ENCODE data around the gene ST6GALNAC2. TPM values are rescaled to one million over a fixed set of nuclear protein-coding genes. Genes with fewer than 3 reads are reported as not detected.
A peak's percentile ranks its signal among the peaks of the same experiment; 100 is the strongest.

ST6GALNAC2 gene
- total and polyA plus RNA-seq, 2 experiments from 2014 or later = 0.65 to 0.96 TPM

DNA sequence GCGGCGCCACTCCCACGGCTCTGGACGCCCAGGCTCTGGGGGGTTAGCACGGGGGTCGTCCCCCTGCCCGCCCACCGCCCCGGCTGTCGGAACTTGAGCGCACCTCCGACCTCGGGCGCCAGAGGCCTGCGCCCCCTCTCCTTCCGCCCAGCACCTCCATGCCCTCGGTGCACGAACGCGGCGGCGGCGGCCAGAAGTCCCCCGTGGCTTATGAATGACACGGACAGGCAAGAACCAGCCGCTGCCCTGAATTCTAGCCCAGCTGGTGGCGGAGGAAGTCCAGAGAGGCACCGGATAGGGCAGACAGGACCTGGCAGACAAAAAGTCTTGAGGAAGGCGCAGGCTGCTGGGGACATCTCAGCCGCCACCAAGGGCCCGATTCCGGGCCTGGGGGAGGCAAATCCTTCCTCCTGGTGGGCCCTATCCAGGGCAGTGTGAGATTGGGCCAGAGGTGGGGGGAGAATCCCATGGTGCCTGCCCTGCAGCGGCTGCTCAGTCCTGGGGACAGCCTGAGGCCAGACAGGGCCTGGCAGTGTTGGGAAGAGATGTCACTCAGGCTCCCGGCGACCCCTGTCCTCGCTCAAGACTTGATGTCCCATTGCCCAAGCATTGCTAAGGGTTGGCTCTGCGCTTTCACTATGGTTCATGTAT, 47.3 kb downstream of the ST6GALNAC2 start:
- Histone ChIP-seq H3K9me3 (ENCODE audit: low read depth) (no peaks in the 10 kb centered on the region), H3K79me2 (ENCODE audit: insufficient read depth) (no peaks in the 10 kb centered on the region), H3K9ac (peak overlapping the region; percentile 56; the same call in 1 of the 2 replicates), H3K4me2 (ENCODE audit: unreplicated experiment) (no peak overlapping the region), H3K27me3 (replicated peaks; ENCODE audit: insufficient read depth) (no peaks in the 10 kb centered on the region), H3K27ac (no peak overlapping the region), H3K36me3 (ENCODE audit: low read depth) (no peaks in the 10 kb centered on the region), H3K9me2 (ENCODE audit: insufficient read depth) (no peaks in the 10 kb centered on the region), H3F3A (ENCODE audit: insufficient read depth) (no peaks in the 10 kb centered on the region), H2AFZ (0 out of 2 replicates have a peak overlapping the region, but pooled peaks have one; percentile 35), H3K4me3 (peak overlapping the region; percentile 65; the same call in 1 of the 2 replicates), H3K4me1 (ENCODE audit: insufficient read depth) (0 out of 2 replicates have a peak, but pooled peaks cover 3% of the 10 kb centered on the region), H4K20me1 (ENCODE audit: insufficient read depth) (no peaks in the 10 kb centered on the region)
- WGBS, 2 experiments (ENCODE audit: low coverage in 1 of 2, low lambda C conversion rate in 2 of 2, missing lambda C conversion rate in 2 of 2) = 59 to 63% methylated on average over 23 to 24 of the region's 37 CpGs
- DNase-seq = no peak
- TF ChIP-seq EZH2 (IDR thresholded peaks at IDR 0.05; ENCODE audit: insufficient read depth, poor library complexity, severe bottlenecking) = no peak
- TF ChIP-seq EZH2phosphoT487 (IDR thresholded peaks at IDR 0.05; ENCODE audit: insufficient read depth, low read depth) = no peak
- in situ Hi-C loops (cut with MboI) = no loop called here

DNA sequence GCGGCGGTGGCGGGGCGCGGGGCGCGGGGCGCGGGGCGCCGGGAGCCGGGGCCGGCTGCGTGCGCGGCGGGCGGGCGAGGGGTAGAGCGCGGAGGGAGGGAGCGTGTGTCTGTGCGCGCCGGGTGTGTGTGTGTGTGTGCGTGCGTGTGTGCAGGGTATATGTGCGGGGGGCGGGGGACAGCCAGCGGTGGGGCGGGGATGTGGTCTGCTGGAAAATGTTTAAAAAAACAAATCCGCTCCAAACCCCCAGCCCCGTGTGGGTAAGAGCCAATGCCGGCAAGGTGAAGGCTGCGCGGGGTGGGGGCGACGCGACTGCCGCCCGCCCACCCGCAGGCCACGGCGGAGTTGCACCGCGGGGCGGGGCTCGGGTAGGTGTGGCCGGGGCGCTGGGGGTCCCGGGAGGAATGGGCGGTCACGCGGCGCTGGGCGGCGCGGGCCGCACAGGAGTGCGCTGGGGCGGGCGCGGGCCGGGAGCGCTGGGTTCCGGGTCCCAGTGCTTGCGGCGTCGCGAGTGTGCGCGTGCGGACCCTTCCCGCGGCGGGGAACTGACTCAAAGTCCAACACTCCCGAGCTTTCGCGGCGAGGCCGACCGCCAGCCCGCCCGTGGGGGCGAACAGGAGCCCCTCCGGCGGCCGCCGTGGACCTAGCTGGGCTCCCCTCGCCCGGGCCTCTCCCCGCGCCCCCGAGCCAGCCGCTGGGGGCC, 47.9 kb downstream of the ST6GALNAC2 start, which contains the start of gene CYGB:
TSS of gene CYGB (minus strand) at position 132 of the 703 bp plus-strand sequence. CDS start 167 bp downstream, outside the sequence.
- peak within 1 kb of the TSS; percentile 56 for H3K9ac ChIP-seq
- H3K4me1 ChIP-seq (ENCODE audit: insufficient read depth) = 0 out of 2 replicates have a peak, but pooled peaks cover 3% of the 10 kb centered on the region
- in situ Hi-C loops (cut with MboI) = no loop called here
- H3K36me3 ChIP-seq (ENCODE audit: low read depth) = no peaks in the 10 kb centered on the region
- TF ChIP-seq EZH2phosphoT487 (IDR thresholded peaks at IDR 0.05; ENCODE audit: insufficient read depth, low read depth) (no peak), EZH2 (IDR thresholded peaks at IDR 0.05; ENCODE audit: insufficient read depth, poor library complexity, severe bottlenecking) (peak; percentile 63)
- no peaks in the 10 kb centered on the region for H3K9me2 ChIP-seq (ENCODE audit: insufficient read depth)
- H3K79me2 ChIP-seq (ENCODE audit: insufficient read depth) = no peaks in the 10 kb centered on the region
- H3K4me3 ChIP-seq = peak within 1 kb of the TSS; percentile 65
- H3K27ac ChIP-seq = no peak within 1 kb of the TSS
- DNase-seq = peak; percentile 32
- H3K27me3 ChIP-seq (replicated peaks; ENCODE audit: insufficient read depth) = no peaks in the 10 kb centered on the region
- H4K20me1 ChIP-seq (ENCODE audit: insufficient read depth) = no peaks in the 10 kb centered on the region
- H2AFZ ChIP-seq = peak within 1 kb of the TSS; percentile 52; the same call in 1 of the 2 replicates
- H3K4me2 ChIP-seq (ENCODE audit: unreplicated experiment) = peak within 1 kb of the TSS; percentile 82
- 2 to 3% methylated on average over 30 to 57 of the region's 95 CpGs for WGBS, 2 experiments (ENCODE audit: low coverage in 1 of 2, low lambda C conversion rate in 2 of 2, missing lambda C conversion rate in 2 of 2)
- no peaks in the 10 kb centered on the region for H3K9me3 ChIP-seq (ENCODE audit: low read depth)
- H3F3A ChIP-seq (ENCODE audit: insufficient read depth) = no peaks in the 10 kb centered on the region

DNA sequence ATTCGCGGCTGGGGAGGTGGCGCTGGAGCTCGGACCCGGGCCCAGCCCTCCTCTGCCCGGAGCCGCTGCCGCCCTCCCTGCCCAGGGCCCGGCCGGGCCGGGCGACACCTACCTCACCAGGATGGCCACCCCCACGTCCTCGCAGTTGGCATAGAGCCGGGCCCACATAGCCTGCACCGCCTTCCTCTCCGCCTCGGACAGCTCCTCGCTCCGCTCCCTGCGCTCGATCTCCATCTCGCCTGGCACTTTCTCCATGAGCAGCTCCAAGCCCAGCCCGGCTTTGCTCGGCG, 48.4 kb downstream of the ST6GALNAC2 start:
- H3K27me3 ChIP-seq (replicated peaks; ENCODE audit: insufficient read depth) = no peaks in the 10 kb centered on the region
- H3K4me3 ChIP-seq = peak overlapping the region; percentile 65
- in situ Hi-C loops (cut with MboI) = no loop called here
- H4K20me1 ChIP-seq (ENCODE audit: insufficient read depth) = no peaks in the 10 kb centered on the region
- H2AFZ ChIP-seq = peak overlapping the region; percentile 52; the same call in 1 of the 2 replicates
- H3K9me3 ChIP-seq (ENCODE audit: low read depth) = no peaks in the 10 kb centered on the region
- WGBS, 2 experiments (ENCODE audit: low coverage in 1 of 2, low lambda C conversion rate in 2 of 2, missing lambda C conversion rate in 2 of 2) = 4 to 10% methylated on average over 9 to 25 of the region's 26 CpGs
- H3K36me3 ChIP-seq (ENCODE audit: low read depth) = no peaks in the 10 kb centered on the region
- H3K4me1 ChIP-seq (ENCODE audit: insufficient read depth) = 0 out of 2 replicates have a peak, but pooled peaks cover 3% of the 10 kb centered on the region
- H3K4me2 ChIP-seq (ENCODE audit: unreplicated experiment) = peak overlapping the region; percentile 44
- H3K27ac ChIP-seq = no peak overlapping the region
- no peaks in the 10 kb centered on the region for H3K9me2 ChIP-seq (ENCODE audit: insufficient read depth)
- no peaks in the 10 kb centered on the region for H3K79me2 ChIP-seq (ENCODE audit: insufficient read depth)
- peak; percentile 80 for DNase-seq
- TF ChIP-seq EZH2phosphoT487 (IDR thresholded peaks at IDR 0.05; ENCODE audit: insufficient read depth, low read depth) (no peak), EZH2 (IDR thresholded peaks at IDR 0.05; ENCODE audit: insufficient read depth, poor library complexity, severe bottlenecking) (no peak)
- H3K9ac ChIP-seq = peak overlapping the region; percentile 51
- no peaks in the 10 kb centered on the region for H3F3A ChIP-seq (ENCODE audit: insufficient read depth)

DNA sequence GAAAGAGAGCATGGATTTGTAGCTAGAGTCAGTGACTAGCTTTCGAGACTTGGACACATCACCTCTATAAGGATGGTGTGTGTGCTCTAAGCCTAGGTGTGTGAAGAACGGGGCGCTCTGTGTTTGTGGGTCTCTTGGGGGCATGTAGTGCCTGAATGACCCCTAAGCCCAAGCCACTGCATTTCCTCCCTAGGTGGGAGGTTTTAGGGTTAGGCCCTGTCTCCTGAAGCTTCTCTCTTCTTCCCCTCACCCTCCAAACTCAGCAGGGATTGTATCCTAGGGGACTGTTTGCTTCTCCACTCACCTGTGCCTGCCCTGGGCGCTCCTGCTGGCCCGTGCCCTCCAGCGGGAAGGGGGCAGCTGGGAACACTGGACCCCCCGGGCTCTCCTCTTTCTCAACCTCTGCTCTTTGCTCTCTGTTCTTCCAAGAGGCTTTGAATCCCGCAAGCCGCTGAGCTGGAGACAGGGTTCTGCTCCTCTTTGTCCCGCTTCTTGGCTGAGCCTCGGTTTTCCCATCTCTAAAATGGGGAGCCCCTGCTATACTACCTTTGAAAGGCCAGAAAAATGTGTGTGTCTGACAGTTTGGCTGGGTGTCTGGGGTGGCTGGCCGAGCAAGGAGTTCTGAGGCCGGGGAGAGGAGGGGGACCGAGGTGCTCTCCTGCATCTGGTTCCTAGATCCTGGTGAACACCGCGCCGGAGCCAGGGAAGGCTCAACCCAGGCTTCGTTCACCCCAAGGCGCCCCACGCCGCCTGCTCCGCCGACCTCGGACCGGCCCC, 49.0 kb downstream of the ST6GALNAC2 start:
- no peaks in the 10 kb centered on the region for H3K79me2 ChIP-seq (ENCODE audit: insufficient read depth)
- no peak for DNase-seq
- H3K9me3 ChIP-seq (ENCODE audit: low read depth) = no peaks in the 10 kb centered on the region
- WGBS, 2 experiments (ENCODE audit: low coverage in 1 of 2, low lambda C conversion rate in 2 of 2, missing lambda C conversion rate in 2 of 2) = 68 to 75% methylated on average over 18 to 22 of the region's 25 CpGs
- H3K4me3 ChIP-seq = peak overlapping the region; percentile 65
- peak overlapping the region; percentile 51 for H3K9ac ChIP-seq
- H4K20me1 ChIP-seq (ENCODE audit: insufficient read depth) = no peaks in the 10 kb centered on the region
- peak overlapping the region; percentile 44 for H3K4me2 ChIP-seq (ENCODE audit: unreplicated experiment)
- no peaks in the 10 kb centered on the region for H3K36me3 ChIP-seq (ENCODE audit: low read depth)
- H3F3A ChIP-seq (ENCODE audit: insufficient read depth) = no peaks in the 10 kb centered on the region
- in situ Hi-C loops (cut with MboI) = no loop called here
- no peaks in the 10 kb centered on the region for H3K9me2 ChIP-seq (ENCODE audit: insufficient read depth)
- H3K4me1 ChIP-seq (ENCODE audit: insufficient read depth) = 0 out of 2 replicates have a peak, but pooled peaks cover 3% of the 10 kb centered on the region
- TF ChIP-seq EZH2 (IDR thresholded peaks at IDR 0.05; ENCODE audit: insufficient read depth, poor library complexity, severe bottlenecking) = no peak
- no peak for TF ChIP-seq EZH2phosphoT487 (IDR thresholded peaks at IDR 0.05; ENCODE audit: insufficient read depth, low read depth)
- peak overlapping the region; percentile 52; the same call in 1 of the 2 replicates for H2AFZ ChIP-seq
- H3K27ac ChIP-seq = no peak overlapping the region
- H3K27me3 ChIP-seq (replicated peaks; ENCODE audit: insufficient read depth) = no peaks in the 10 kb centered on the region
